ENCODE data around the gene SDR9C7. TPM values are rescaled to one million over a fixed set of nuclear protein-coding genes. Genes with fewer than 3 reads are reported as not detected.

Gene SDR9C7
- not detected in 2 replicates for total RNA-seq

DNA sequence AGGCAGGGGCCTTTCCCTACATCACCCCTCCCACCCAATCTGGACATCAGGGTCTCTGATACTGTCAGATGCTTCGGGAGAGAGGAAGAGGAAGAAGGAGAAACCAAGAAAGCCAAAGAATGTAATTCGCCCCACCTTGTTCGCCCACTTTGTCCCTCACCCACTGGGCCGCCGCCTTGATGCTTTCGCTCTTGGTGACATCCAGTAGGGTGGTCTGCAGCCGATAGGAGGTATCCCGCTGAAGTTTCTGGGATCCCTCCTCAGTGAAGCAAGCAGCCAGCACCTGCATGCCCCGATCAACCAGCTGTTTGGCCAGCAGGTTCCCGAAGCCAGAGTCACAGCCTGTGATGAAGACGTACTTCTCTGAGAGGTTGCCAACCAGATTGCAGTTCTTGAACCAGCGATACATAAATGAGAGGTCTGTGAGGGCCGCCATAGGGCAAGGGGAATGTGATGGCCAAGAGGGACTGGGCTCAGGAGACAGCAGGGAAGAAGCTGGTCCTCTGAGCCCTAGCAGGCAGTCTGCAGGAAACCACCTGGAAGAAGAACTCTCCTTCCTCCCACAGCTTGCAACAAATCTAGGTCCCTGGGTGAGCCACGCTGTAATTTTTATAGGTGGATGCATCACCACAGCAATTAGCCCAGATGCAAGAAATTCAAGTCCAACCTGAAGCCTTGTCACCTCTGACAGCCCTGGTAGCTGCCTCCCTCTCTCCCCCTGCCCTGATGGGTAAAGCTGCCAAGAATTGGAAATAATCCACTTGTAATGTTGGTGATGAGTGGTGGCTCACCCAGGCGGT lies at the start of gene SDR9C7:
TSS of gene SDR9C7 (minus strand) at position 583 of the 800 bp plus-strand sequence. CDS start at position 436, 147 bp downstream.

DNA sequence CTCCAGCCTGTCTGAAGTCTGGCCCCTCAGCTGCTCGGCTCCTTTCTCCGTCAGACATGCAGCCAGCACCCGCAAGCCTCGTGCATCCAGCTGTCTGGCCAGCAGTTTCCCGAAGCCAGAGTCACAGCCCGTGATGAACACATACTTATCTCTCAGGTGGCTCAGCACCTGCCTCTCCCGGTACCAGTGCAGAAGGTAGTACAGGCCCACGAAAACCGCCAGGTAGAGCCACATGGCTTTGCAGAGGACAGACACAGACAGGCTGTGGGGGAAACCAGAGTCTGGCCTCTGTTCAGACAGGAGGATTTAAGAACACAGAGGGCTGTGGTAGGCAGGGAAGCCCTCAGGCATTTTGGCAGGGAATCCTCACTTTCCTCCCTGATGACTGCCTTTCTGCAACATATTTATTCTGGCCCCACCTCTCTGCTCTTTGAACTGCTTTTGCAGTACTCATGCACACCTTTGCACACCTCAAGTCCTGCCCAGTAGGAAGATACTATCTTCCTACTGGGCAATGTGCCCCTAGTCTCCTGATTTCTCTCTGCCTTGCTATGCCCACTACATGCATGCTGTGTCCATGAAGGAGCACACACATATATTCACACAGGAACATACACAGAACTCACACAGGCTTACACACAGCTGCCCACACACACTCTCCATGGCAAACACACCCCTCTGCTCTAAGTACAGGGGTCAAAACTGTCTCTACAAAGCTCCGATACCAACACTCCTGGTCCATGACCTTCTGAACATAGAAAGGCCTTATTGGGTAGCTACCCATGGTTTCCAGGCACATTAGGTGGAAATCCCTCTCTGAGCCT lies 23.2 kb upstream of the SDR9C7 start, which contains the start of gene RDH16:
TSS of gene RDH16 (minus strand) at position 380 of the 824 bp plus-strand sequence. CDS start at position 234, 146 bp downstream.

Other genes starting within 250 kb of the SDR9C7 start
- 51.6 and 57.3 TPM in 2 replicates for gene PTGES3, start 246.1 kb downstream of the SDR9C7 start, total RNA-seq
- 957 and 1,036 TPM in 2 replicates for gene NACA, start 209.1 kb downstream of the SDR9C7 start, total RNA-seq
- gene PRIM1, start 182.1 kb downstream of the SDR9C7 start, total RNA-seq = 3.1 and 4.9 TPM in 2 replicates
- 0.16 TPM in 1 of 2 replicates, not detected in the other for gene HSD17B6, start 171.1 kb downstream of the SDR9C7 start, total RNA-seq
- gene RDH16, start 23.2 kb upstream of the SDR9C7 start, total RNA-seq = not detected in 2 replicates
- 2.0 and 4.4 TPM in 2 replicates for gene ZBTB39, start 72.1 kb upstream of the SDR9C7 start, total RNA-seq
- 0.32 TPM in 1 of 2 replicates, not detected in the other for gene TAC3, start 82.1 kb upstream of the SDR9C7 start, total RNA-seq
- gene MYO1A, start 115.7 kb upstream of the SDR9C7 start, total RNA-seq = not detected in 2 replicates
- gene NEMP1, start 144.4 kb upstream of the SDR9C7 start, total RNA-seq = 2.0 and 4.9 TPM in 2 replicates
- gene NAB2, start 154.7 kb upstream of the SDR9C7 start, total RNA-seq = 39.7 and 40.6 TPM in 2 replicates
- 100 and 101 TPM in 2 replicates for gene STAT6, start 177.0 kb upstream of the SDR9C7 start, total RNA-seq
- gene LRP1, start 194.1 kb upstream of the SDR9C7 start, total RNA-seq = 236 and 285 TPM in 2 replicates
- not detected in 2 replicates for gene LRP1-AS, start 213.2 kb upstream of the SDR9C7 start, total RNA-seq